SU-DHL-6 (cell line): ENCODE results near the gene LCNL1.

Experiments used
- EZH2phosphoT487 ChIP-seq: fragments of 200-600 bp; sonication (generic), shearing (Covaris generic); conservative IDR thresholded peaks from 2 replicates; pipeline ENCODE4 v1.6.1; 2018; ENCODE audit warnings: mild to moderate bottlenecking, antibody characterized with exemption, low read length, moderate library complexity, mixed read lengths
- TF ChIP-seq, protein P1 (sequence below): fragments of 200-600 bp; sonication (generic); IDR thresholded peaks from one replicate; pipeline ENCODE4 v1.5.1; 2017; ENCODE audit warnings: antibody characterized with exemption, mild to moderate bottlenecking, low read length, moderate library complexity; ENCODE audit not compliant: insufficient read depth, poor library complexity, severe bottlenecking

DNA sequence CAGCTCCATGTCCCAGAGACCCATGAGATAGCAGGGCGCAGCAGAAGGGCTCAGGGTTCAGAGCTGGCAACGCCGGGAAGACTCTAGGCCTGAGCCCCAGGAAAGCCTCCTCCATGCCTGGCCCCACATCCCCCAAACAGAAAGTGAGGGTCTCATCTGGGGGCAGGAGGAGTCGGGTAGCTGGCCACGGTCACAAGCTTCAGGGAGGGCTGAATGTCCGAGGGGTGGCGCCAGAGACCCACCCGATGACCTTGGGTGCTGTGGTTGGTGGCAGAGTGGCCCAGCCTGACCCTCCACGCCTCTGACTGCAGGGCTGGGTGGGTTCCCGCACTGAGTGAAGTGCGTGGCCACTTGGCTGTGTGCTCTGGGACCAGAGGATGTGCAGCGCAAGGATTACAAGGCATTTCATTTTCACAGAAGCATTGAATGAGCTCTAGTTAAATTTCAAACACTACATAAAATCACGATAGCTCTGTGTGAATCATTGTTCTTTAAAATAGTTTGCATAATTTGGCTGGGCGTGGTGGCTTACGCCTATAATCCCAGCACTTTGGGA, 34.8 kb upstream of the LCNL1 start:
- TF ChIP-seq, protein P1, sequence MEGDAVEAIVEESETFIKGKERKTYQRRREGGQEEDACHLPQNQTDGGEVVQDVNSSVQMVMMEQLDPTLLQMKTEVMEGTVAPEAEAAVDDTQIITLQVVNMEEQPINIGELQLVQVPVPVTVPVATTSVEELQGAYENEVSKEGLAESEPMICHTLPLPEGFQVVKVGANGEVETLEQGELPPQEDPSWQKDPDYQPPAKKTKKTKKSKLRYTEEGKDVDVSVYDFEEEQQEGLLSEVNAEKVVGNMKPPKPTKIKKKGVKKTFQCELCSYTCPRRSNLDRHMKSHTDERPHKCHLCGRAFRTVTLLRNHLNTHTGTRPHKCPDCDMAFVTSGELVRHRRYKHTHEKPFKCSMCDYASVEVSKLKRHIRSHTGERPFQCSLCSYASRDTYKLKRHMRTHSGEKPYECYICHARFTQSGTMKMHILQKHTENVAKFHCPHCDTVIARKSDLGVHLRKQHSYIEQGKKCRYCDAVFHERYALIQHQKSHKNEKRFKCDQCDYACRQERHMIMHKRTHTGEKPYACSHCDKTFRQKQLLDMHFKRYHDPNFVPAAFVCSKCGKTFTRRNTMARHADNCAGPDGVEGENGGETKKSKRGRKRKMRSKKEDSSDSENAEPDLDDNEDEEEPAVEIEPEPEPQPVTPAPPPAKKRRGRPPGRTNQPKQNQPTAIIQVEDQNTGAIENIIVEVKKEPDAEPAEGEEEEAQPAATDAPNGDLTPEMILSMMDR = peak; percentile 31
- TF ChIP-seq EZH2phosphoT487 = no peak
